Effector memory CD4-positive, alpha-beta T cell (primary cell): ENCODE data around the gene MBP.

Source experiments
- DNase-seq, 3 donors: peaks; one replicate each; pipeline ENCODE4 v3.0.0-alpha.2; 2020
- H3K27ac ChIP-seq: 2 replicates; pipeline ENCODE4 v1.7.0; 2013; ENCODE audit warnings: mild to moderate bottlenecking, low read length, moderate library complexity; ENCODE audit not compliant: insufficient read depth, poor library complexity, severe bottlenecking
- H3K27me3 ChIP-seq: replicated peaks from 2 replicates; pipeline ENCODE4 v1.7.0; 2013; ENCODE audit warnings: mild to moderate bottlenecking, low read length; ENCODE audit not compliant: insufficient read depth, control insufficient read depth, poor library complexity, severe bottlenecking
- H3K36me3 ChIP-seq: 2 replicates; pipeline ENCODE4 v1.7.0; 2013; ENCODE audit warnings: mild to moderate bottlenecking, low read length, moderate library complexity; ENCODE audit not compliant: control insufficient read depth, insufficient read depth
- H3K4me1 ChIP-seq: 2 replicates; pipeline ENCODE4 v1.7.0; 2013; ENCODE audit warnings: low read length, mild to moderate bottlenecking; ENCODE audit not compliant: control insufficient read depth, insufficient read depth, poor library complexity, severe bottlenecking
- H3K4me3 ChIP-seq: 2 replicates; pipeline ENCODE4 v1.7.0; 2013; ENCODE audit warnings: low read length, low read depth, mild to moderate bottlenecking; ENCODE audit not compliant: insufficient read depth, poor library complexity, severe bottlenecking
- H3K9me3 ChIP-seq: 2 replicates; pipeline ENCODE4 v1.7.0; 2013; ENCODE audit warnings: mild to moderate bottlenecking, low read length, moderate library complexity; ENCODE audit not compliant: control insufficient read depth

MBP gene

DNA sequence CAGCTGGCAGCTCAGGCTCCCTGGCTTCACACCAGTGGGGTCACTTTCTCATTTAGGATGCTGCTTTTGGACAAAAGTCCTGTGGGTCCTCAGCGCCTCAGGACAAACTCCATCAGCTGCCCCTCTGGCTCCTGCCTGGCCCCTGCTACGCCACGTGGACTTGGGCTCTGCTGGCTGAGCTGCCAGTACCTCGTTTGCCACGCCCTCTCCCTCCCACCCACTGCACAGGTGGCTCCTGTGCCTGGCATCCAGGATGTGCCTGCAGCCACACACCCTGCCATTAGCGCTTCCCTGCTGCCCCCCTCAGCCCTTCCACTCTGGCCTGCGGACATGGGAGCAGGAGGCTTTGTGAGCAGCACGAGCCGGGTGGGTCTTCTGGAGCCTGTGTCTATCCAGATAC is 191.3 kb downstream of the MBP start:
- Histone ChIP-seq H3K4me3 (no peak overlapping the region), H3K27me3 (no peaks in the 10 kb centered on the region), H3K27ac (no peak overlapping the region), H3K4me1 (no peaks in the 10 kb centered on the region), H3K36me3 (peaks cover 36% of the 10 kb centered on the region), H3K9me3 (no peaks in the 10 kb centered on the region)
- no peak for DNase-seq

DNA sequence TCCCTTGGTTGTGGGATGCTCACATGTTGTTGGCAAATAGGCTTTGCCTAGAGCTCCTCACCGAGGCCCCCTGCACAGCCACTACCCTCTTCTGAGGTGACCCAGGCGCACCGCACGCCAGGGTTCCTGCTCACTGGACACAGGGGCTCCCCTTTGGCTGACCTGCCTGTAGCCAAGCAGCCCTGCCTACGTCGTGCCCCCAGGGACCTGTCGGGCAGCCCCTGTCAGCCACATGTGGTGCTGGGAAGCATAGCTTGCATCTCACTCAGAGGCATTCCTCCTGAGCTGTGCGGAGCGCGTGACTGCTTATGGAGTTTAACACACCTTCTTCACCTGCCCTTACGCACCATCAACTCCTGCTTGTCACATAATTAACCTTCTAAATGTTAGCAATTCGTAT is 194.0 kb downstream of the MBP start:
- H3K27me3 ChIP-seq: no peaks in the 10 kb centered on the region
- no peak overlapping the region for H3K4me3 ChIP-seq
- no peak overlapping the region for H3K27ac ChIP-seq
- H3K36me3 ChIP-seq: peaks cover 41% of the 10 kb centered on the region
- no peak for DNase-seq
- H3K9me3 ChIP-seq: no peaks in the 10 kb centered on the region
- no peaks in the 10 kb centered on the region for H3K4me1 ChIP-seq

DNA sequence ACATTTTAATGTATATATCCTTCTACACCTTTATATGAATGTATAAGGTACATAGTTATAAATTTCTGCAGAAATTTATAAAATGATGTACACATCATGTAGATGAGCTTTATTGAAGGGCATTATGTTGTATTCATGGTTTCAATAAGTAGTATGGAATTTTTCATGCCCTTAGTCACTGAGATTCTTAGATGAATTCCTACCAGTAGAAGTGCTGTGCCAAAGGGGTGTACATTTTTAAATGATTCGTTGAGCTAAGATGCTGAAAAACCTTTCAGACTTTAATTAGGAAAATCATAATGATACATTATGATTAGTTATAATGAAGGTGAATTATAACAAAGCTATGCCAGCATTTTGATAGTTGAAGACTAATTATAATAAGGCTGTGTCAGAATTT is 195.0 kb downstream of the MBP start:
- no peak for DNase-seq
- H3K9me3 ChIP-seq: no peaks in the 10 kb centered on the region
- H3K36me3 ChIP-seq: peaks cover 41% of the 10 kb centered on the region
- no peak overlapping the region for H3K27ac ChIP-seq
- no peak overlapping the region for H3K4me3 ChIP-seq
- H3K4me1 ChIP-seq: no peaks in the 10 kb centered on the region
- H3K27me3 ChIP-seq: no peaks in the 10 kb centered on the region

DNA sequence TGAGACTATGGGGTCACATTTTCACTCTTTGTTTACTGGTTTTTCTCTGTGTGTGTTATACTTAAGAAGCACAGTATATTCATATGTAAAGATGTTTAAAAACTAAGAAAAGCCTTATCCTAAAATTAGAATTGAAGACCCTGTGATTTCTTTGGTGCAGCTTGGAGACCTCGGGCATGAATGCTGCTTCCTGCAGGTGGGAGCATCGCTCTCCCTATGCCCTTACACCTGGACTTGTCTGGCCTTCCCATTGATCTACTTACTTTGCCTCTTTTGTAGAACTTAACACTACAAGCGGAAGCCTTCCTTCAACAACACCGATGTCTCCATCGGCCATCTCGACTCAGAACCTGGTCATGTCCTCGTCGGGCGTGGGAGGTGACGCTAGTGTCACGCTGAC is 195.7 kb downstream of the MBP start:
- no peak overlapping the region for H3K4me3 ChIP-seq
- H3K27me3 ChIP-seq: no peaks in the 10 kb centered on the region
- no peaks in the 10 kb centered on the region for H3K4me1 ChIP-seq
- no peak overlapping the region for H3K27ac ChIP-seq
- no peak for DNase-seq
- peaks cover 41% of the 10 kb centered on the region for H3K36me3 ChIP-seq
- H3K9me3 ChIP-seq: no peaks in the 10 kb centered on the region

DNA sequence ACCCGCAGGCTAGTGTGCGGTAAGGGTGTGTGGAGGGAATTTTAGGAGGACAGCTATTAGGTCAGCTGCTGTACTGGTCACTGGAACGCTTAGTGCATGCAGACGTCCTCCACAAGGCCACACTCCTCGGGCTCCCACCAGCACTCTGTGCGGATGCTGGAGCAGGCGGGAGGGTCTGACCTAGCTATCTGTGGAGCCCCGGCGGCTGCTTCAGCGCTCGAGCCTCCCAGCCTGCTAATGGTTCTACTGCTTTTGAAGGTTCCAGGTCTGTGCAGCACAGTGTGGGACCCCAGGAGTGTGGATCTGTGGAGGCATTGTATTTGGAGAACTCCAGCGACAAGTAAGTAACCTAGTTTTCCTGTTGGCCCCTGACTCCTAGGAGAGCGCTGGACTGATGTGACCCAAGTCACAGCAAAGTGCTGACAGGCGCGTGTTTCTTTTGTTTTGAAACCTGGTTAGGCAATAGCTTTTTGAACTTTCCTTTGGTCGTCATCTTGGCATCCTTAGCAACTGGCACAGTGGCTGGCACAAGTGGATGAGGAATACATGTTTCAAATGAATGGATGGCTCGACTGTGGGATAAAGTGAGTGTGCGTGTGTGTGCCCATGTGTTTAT is 196.8 kb downstream of the MBP start:
- DNase-seq: no peak
- H3K27me3 ChIP-seq: no peaks in the 10 kb centered on the region
- peaks cover 41% of the 10 kb centered on the region for H3K36me3 ChIP-seq
- H3K4me1 ChIP-seq: no peaks in the 10 kb centered on the region
- H3K9me3 ChIP-seq: no peaks in the 10 kb centered on the region
- no peak overlapping the region for H3K4me3 ChIP-seq
- no peak overlapping the region for H3K27ac ChIP-seq

DNA sequence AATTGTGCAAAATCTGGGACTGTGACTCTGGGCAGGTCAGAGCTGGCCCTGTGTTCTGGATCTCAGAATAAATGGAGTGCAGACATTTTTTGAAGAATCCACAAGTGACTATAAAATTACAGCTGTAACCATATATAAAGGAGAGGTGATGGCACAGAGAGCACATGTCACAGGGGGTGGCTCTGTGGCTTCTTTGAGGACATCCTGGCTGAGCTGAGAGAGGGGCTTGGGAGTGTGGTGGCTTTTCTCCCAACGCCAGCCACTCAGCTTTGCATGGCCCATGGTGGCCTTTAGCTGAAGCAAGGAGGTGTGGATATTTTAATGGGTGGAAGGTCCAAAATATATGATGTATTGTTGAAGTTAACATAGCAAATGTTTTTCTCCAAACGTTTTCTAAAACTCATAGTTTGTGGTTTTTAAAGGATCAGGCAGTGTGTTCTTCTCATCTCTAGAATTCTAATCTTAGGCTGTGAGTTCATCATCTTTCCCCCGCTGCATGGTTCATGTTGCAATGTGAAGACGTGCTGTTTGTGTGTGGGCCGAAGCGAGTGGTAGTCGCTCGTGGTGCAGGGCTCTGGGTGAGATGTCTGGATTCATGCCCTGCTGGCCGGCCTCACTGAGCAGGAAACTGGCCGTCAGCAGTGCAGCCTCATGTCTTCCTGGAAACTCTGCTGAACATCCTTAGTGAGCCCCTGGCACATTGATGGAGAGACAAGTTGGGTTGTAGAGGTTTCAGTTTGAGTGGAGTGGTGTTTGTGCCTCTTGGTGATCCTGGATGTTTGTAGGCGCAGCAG is 200.4 kb downstream of the MBP start:
- Histone ChIP-seq H3K36me3 (peaks cover 37% of the 10 kb centered on the region), H3K27ac (no peak overlapping the region)
- no peak for DNase-seq

DNA sequence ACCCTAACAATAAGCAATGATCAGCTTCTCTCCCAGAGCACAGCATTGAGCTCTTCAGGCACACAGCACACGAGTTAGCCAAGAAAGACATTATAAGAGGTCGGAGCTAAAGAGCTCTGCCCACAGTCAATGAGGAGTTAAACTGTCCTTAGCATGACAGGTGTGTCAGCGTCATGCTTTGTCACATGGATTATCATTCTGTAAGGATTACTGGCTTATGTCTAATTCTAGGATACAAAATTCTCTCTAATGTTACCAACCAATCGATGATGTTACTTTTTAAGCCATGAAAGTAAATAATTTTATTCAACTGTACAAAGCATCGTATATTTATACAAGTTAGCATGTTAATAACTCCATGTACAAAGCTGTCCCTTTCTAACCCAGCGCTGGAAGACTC is 201.4 kb downstream of the MBP start:
- Histone ChIP-seq H3K27ac (no peak overlapping the region), H3K4me3 (no peak overlapping the region), H3K27me3 (no peaks in the 10 kb centered on the region), H3K9me3 (no peaks in the 10 kb centered on the region), H3K4me1 (no peaks in the 10 kb centered on the region), H3K36me3 (peaks cover 30% of the 10 kb centered on the region)
- no peak for DNase-seq

More for the DNA sequence above, 200.4 kb downstream of the MBP start:
- no peak overlapping the region for H3K4me3 ChIP-seq
- H3K9me3 ChIP-seq: no peaks in the 10 kb centered on the region
- no peaks in the 10 kb centered on the region for H3K27me3 ChIP-seq
- no peaks in the 10 kb centered on the region for H3K4me1 ChIP-seq
